Caco-2 (cell line): ENCODE measurements around the gene GRXCR2. TPM values are rescaled to one million over a fixed set of nuclear protein-coding genes. Genes with fewer than 3 reads are reported as not detected.

Experiments used
- Bru-seq: library from RNA; stranded (reverse); fragments of 400-500 nt; gene quantifications from one replicate; lab custom pipeline; 2021; lab: Mats Ljungman, UMichigan
- BruChase-seq, 2 experiments: library from RNA; stranded (reverse); fragments of 400-500 nt; gene quantifications; one replicate each; lab custom pipeline; 2021; lab: Mats Ljungman, UMichigan
- BruUV-seq: library from RNA; stranded (reverse); fragments of 400-500 nt; replicated peaks from 2 replicates; lab custom pipeline; 2021; lab: Mats Ljungman, UMichigan
- CTCF ChIA-PET: fragments of 300-600 bp; sonication (Branson Sonifier 250); formaldehyde crosslinking; loops from one replicate; lab custom pipeline; 2022; ENCODE audit warnings: antibody characterized with exemption; lab: Charles Lee
- POLR2A ChIA-PET: fragments of 300-600 bp; sonication (Branson Sonifier 250); formaldehyde crosslinking; loops from one replicate; lab custom pipeline; 2022; ENCODE audit warnings: antibody characterized with exemption; lab: Charles Lee
- DNase-seq, 2 experiments: peaks; one replicate each; pipeline versions ENCODE4 v3.0.0 to v3.0.0-alpha.2; 2020 to 2022
- H3K27me3 ChIP-seq: replicated peaks from 2 replicates; pipeline ENCODE4 v1.6.0; 2011; ENCODE audit warnings: low read length; ENCODE audit not compliant: control insufficient read depth, insufficient read depth
- H3K36me3 ChIP-seq: 2 replicates; pipeline ENCODE4 v1.5.1; 2011; ENCODE audit warnings: low read length; ENCODE audit not compliant: control insufficient read depth, insufficient read depth
- H3K4me1 ChIP-seq: fragments of 250-450 bp; sonication (Bioruptor Pico); 2 replicates; pipeline ENCODE4 v1.5.1; 2020; ENCODE audit warnings: mild to moderate bottlenecking
- H3K4me3 ChIP-seq: 2 replicates; pipeline ENCODE4 v1.5.1; 2011; ENCODE audit warnings: low read depth, mild to moderate bottlenecking, control low read depth, low read length
- H3K9me3 ChIP-seq: fragments of 250-450 bp; sonication (Bioruptor Pico); 2 replicates; pipeline ENCODE4 v1.5.1; 2020; ENCODE audit warnings: mild to moderate bottlenecking, moderate library complexity
- H3K27ac Mint-ChIP-seq: one replicate; pipeline ENCODE4 v1.8.0; 2022; ENCODE audit warnings: mixed read lengths; ENCODE audit not compliant: unreplicated experiment
- H3K27me3 Mint-ChIP-seq: one replicate; pipeline ENCODE4 v1.8.0; 2022; ENCODE audit warnings: mixed read lengths; ENCODE audit not compliant: insufficient read depth, unreplicated experiment
- H3K36me3 Mint-ChIP-seq: one replicate; pipeline ENCODE4 v1.8.0; 2022; ENCODE audit warnings: mild to moderate bottlenecking, mixed read lengths; ENCODE audit not compliant: insufficient read depth, unreplicated experiment
- H3K4me1 Mint-ChIP-seq: one replicate; pipeline ENCODE4 v1.8.0; 2022; ENCODE audit warnings: low read depth, mixed read lengths; ENCODE audit not compliant: unreplicated experiment
- H3K4me3 Mint-ChIP-seq: one replicate; pipeline ENCODE4 v1.8.0; 2022; ENCODE audit warnings: mild to moderate bottlenecking, moderate library complexity, mixed read lengths; ENCODE audit not compliant: unreplicated experiment
- H3K9me3 Mint-ChIP-seq: one replicate; pipeline ENCODE4 v1.8.0; 2022; ENCODE audit warnings: mixed read lengths; ENCODE audit not compliant: unreplicated experiment
- intact Hi-C: fragments of 100-400 bp; cut with micrococcal nuclease; formaldehyde crosslinking; loops from one replicate; pipeline ENCODE4 v1.10.0; 2022; ENCODE audit not compliant: unreplicated experiment
- long read RNA-seq: library from polyadenylated mRNA; stranded (forward); transcript quantifications from one replicate; pipeline ENCODE4 v2.0.0, GENCODE V29; 2022
- total RNA-seq: library from RNA; stranded (reverse); gene quantifications from 2 replicates; pipeline ENCODE4 v1.2.3, GENCODE V29; 2022
- TF ChIP-seq, protein P1 (sequence below), 2 experiments: fragments of 200-600 bp in 1 of 2; IDR thresholded peaks; 1 replicate in 1 of 2; 2 replicates in 1 of 2; pipeline versions ENCODE4 v1.5.1 to v1.8.0; 2011 to 2022; ENCODE audit warnings: antibody characterized with exemption in 1 of 2, control low read depth in 1 of 2, inconsistent platforms in 1 of 2, low read depth in 1 of 2, low read length in 1 of 2, mild to moderate bottlenecking in 1 of 2, moderate library complexity in 1 of 2; ENCODE audit not compliant: insufficient read depth in 1 of 2, severe bottlenecking in 1 of 2, unreplicated experiment in 1 of 2

The GRXCR2 gene, protein sequence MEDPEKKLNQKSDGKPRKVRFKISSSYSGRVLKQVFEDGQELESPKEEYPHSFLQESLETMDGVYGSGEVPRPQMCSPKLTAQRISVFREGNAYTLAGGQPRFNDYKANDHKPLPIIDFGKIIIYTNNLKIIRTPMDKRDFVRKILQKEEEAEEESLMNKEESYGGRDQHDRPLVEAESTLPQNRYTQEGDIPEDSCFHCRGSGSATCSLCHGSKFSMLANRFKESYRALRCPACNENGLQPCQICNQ
- total RNA-seq (0.16 TPM in 1 of 2 replicates, not detected in the other), Bru-seq, nascent RNA (percentile 16 among the genes with signal in this experiment), BruChase-seq, experiment 1, labeled RNA remaining after a 2-hour chase (percentile 15 among the genes with signal in this experiment), BruChase-seq, experiment 2, labeled RNA remaining after a 6-hour chase (percentile 14 among the genes with signal in this experiment)
- long read RNA-seq: 0 reads

DNA sequence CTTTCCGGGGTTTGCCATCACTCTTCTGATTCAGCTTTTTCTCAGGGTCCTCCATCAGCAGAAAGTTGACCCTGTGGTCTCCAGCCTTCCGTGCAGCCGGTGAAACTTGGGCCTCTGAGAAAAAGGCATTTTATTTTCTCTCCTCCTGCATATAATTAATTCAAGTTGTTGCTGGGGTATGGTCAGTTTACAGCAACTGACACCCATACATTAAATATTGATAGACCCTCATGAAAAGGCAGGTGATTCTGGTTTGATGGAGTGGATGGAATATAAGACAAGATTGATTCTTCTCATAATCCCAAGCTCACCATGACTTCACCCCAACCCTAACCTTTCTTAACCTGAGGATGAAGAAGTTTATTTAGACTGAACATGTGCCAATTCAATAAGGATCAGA, at the start of gene GRXCR2:
Gene GRXCR2, minus strand, starts transcription at position 101 of the 400 bp plus-strand sequence. Its CDS starts 46 bp downstream, at position 55.
- Mint-ChIP-seq H3K4me3 (no peak within 1 kb of the TSS), H3K4me1 (no peaks in the 10 kb centered on the region), H3K27ac (no peak within 1 kb of the TSS), H3K9me3 (no peaks in the 10 kb centered on the region), H3K36me3 (no peaks in the 10 kb centered on the region), H3K27me3 (no peaks in the 10 kb centered on the region)
- no peaks in the 10 kb centered on the region for H3K27me3 ChIP-seq
- DNase-seq: no peak
- no peaks in the 10 kb centered on the region for H3K9me3 ChIP-seq
- BruUV-seq: no TSS peak
- ChIA-PET POLR2A (no interaction called here), CTCF (no interaction called here)
- intact Hi-C loops: no loop called here
- H3K36me3 ChIP-seq: no peaks in the 10 kb centered on the region
- H3K4me1 ChIP-seq: no peaks in the 10 kb centered on the region
- TF ChIP-seq, protein P1, sequence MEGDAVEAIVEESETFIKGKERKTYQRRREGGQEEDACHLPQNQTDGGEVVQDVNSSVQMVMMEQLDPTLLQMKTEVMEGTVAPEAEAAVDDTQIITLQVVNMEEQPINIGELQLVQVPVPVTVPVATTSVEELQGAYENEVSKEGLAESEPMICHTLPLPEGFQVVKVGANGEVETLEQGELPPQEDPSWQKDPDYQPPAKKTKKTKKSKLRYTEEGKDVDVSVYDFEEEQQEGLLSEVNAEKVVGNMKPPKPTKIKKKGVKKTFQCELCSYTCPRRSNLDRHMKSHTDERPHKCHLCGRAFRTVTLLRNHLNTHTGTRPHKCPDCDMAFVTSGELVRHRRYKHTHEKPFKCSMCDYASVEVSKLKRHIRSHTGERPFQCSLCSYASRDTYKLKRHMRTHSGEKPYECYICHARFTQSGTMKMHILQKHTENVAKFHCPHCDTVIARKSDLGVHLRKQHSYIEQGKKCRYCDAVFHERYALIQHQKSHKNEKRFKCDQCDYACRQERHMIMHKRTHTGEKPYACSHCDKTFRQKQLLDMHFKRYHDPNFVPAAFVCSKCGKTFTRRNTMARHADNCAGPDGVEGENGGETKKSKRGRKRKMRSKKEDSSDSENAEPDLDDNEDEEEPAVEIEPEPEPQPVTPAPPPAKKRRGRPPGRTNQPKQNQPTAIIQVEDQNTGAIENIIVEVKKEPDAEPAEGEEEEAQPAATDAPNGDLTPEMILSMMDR (IDR thresholded peaks at IDR 0.05; ENCODE audit: insufficient read depth in 1 of 2, low read depth in 1 of 2, low read length in 1 of 2, severe bottlenecking in 1 of 2, unreplicated experiment in 1 of 2): no peak
- no peak within 1 kb of the TSS for H3K4me3 ChIP-seq

DNA sequence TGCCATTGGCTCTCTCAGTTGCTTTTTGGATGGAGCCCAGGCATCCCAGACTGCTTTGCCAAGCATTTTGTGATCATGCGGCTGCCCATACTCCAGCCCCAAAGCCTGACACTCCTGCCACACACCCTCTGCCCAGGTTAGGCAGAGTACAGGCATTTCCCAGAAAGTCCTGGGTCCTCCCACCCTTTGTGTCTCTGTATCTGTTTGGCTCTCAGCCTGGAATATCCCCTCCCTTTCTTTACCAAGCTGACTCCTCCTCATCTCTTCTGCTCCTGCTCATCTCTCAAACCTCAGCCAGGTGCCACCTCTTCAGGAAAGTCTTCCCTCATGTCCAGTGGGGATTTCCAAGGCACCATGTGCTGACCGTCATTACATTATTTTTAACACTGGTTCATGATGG, 49.2 kb upstream of the GRXCR2 start:
- Histone ChIP-seq H3K4me1 (peaks cover 30% of the 10 kb centered on the region), H3K36me3 (no peaks in the 10 kb centered on the region), H3K9me3 (0 out of 2 replicates have a peak, but pooled peaks cover 3% of the 10 kb centered on the region), H3K27me3 (no peaks in the 10 kb centered on the region), H3K4me3 (no peak overlapping the region)
- H3K4me1 Mint-ChIP-seq: peaks cover 31% of the 10 kb centered on the region
- no peak for DNase-seq
- intact Hi-C loops: no loop called here
- no peaks in the 10 kb centered on the region for H3K36me3 Mint-ChIP-seq
- H3K27me3 Mint-ChIP-seq: no peaks in the 10 kb centered on the region
- ChIA-PET POLR2A (no interaction called here), CTCF (no interaction called here)
- H3K9me3 Mint-ChIP-seq: no peaks in the 10 kb centered on the region
- H3K27ac Mint-ChIP-seq: peak overlapping the region; percentile 38
- H3K4me3 Mint-ChIP-seq: no peak overlapping the region
- no TSS peak for BruUV-seq
- TF ChIP-seq, protein P1 (IDR thresholded peaks at IDR 0.05; ENCODE audit: insufficient read depth in 1 of 2, low read depth in 1 of 2, low read length in 1 of 2, severe bottlenecking in 1 of 2, unreplicated experiment in 1 of 2): no peak

DNA sequence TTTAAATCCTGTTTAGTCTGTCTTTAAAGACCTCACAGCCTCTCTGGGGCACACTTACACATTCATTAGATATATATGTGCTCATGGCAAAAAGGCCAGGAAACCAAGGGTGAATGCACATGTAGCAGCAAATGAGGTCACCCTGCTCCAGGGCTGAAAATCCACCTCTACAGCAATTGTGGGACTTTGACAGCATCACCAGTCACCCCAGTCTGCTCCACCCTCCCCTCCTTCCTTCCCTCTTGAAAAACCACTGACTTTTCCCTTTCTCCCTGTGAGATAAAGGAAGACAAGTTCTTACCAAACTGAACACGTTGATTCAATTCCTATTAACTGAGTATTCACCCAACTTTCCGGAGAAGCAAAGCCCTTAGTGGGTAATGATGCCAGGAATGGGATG, 48.4 kb upstream of the GRXCR2 start:
- Histone ChIP-seq H3K4me3 (no peak overlapping the region), H3K4me1 (peaks cover 29% of the 10 kb centered on the region), H3K9me3 (no peaks in the 10 kb centered on the region), H3K36me3 (no peaks in the 10 kb centered on the region), H3K27me3 (no peaks in the 10 kb centered on the region)
- CTCF ChIA-PET: no interaction called here
- POLR2A ChIA-PET: no interaction called here
- no peak overlapping the region for H3K27ac Mint-ChIP-seq
- no peaks in the 10 kb centered on the region for H3K9me3 Mint-ChIP-seq
- no peaks in the 10 kb centered on the region for H3K36me3 Mint-ChIP-seq
- no peak for DNase-seq
- H3K4me3 Mint-ChIP-seq: no peak overlapping the region
- peaks cover 31% of the 10 kb centered on the region for H3K4me1 Mint-ChIP-seq
- TF ChIP-seq, protein P1 (IDR thresholded peaks at IDR 0.05; ENCODE audit: insufficient read depth in 1 of 2, low read depth in 1 of 2, low read length in 1 of 2, severe bottlenecking in 1 of 2, unreplicated experiment in 1 of 2): no peak
- no TSS peak for BruUV-seq
- no peaks in the 10 kb centered on the region for H3K27me3 Mint-ChIP-seq
- intact Hi-C loops: no loop called here
